GM23338 (cell line): ENCODE data around the gene CNPY2. TPM values are rescaled to one million over a fixed set of nuclear protein-coding genes. Genes with fewer than 3 reads are reported as not detected.

Experiments
- ATAC-seq: fragments of 200-7000 bp; cut with Tn5 transposase; 3 replicates; pipeline ENCODE4 v1.9.1; 2020
- DNase-seq: peaks from one replicate; pipeline ENCODE4 v3.0.0-alpha.2; 2015; ENCODE audit warnings: low spot score
- H2AFZ ChIP-seq: fragments of 200-600 bp; sonication (generic); 2 replicates; pipeline ENCODE4 v1.8.0; 2016; ENCODE audit warnings: antibody characterized with exemption, mild to moderate bottlenecking, moderate library complexity
- H3F3A ChIP-seq: fragments of 200-600 bp; sonication (generic); replicated peaks from 2 replicates; pipeline ENCODE4 v1.8.0; 2017; ENCODE audit warnings: antibody characterized with exemption, mixed run types, low read depth
- H3K27ac ChIP-seq: fragments of 200-600 bp; sonication (generic); 2 replicates; pipeline ENCODE4 v1.6.1; 2016; ENCODE audit warnings: low read depth
- H3K27me3 ChIP-seq: fragments of 200-600 bp; sonication (generic); 2 replicates; pipeline ENCODE4 v1.8.0; 2016; ENCODE audit warnings: mild to moderate bottlenecking, mixed run types, moderate library complexity; ENCODE audit not compliant: insufficient read depth
- H3K36me3 ChIP-seq: fragments of 200-600 bp; sonication (generic); 2 replicates; pipeline ENCODE4 v1.8.0; 2016; ENCODE audit warnings: mild to moderate bottlenecking; ENCODE audit not compliant: insufficient read depth
- H3K4me1 ChIP-seq: fragments of 200-600 bp; sonication (generic); 2 replicates; pipeline ENCODE4 v1.8.0; 2016; ENCODE audit warnings: mild to moderate bottlenecking, moderate library complexity; ENCODE audit not compliant: insufficient read depth
- H3K4me2 ChIP-seq: fragments of 200-600 bp; sonication (generic); 2 replicates; pipeline ENCODE4 v1.7.1; 2017; ENCODE audit warnings: mixed run types
- H3K4me3 ChIP-seq: fragments of 200-600 bp; sonication (generic); 2 replicates; pipeline ENCODE4 v1.6.1; 2016; ENCODE audit warnings: mixed run types
- H3K79me2 ChIP-seq: fragments of 200-600 bp; sonication (generic); replicated peaks from 2 replicates; pipeline ENCODE4 v1.8.0; 2017; ENCODE audit warnings: mild to moderate bottlenecking; ENCODE audit not compliant: insufficient read depth
- H3K9me2 ChIP-seq: fragments of 200-600 bp; sonication (generic); 2 replicates; pipeline ENCODE4 v1.8.0; 2017; ENCODE audit not compliant: insufficient read depth
- H4K20me1 ChIP-seq: fragments of 200-600 bp; sonication (generic); replicated peaks from 2 replicates; pipeline ENCODE4 v1.8.0; 2017; ENCODE audit warnings: mild to moderate bottlenecking; ENCODE audit not compliant: insufficient read depth
- H3K27ac Mint-ChIP-seq: 2 replicates; pipeline ENCODE4 v1.8.0; 2020; ENCODE audit warnings: inconsistent platforms, mild to moderate bottlenecking, moderate library complexity, mixed read lengths
- H3K27me3 Mint-ChIP-seq: 3 replicates; pipeline ENCODE4 v1.8.0; 2022; ENCODE audit warnings: low read depth, mild to moderate bottlenecking, moderate library complexity, mixed read lengths, inconsistent platforms; ENCODE audit not compliant: insufficient read depth, poor library complexity
- H3K36me3 Mint-ChIP-seq: 3 replicates; pipeline ENCODE4 v1.8.0; 2021; ENCODE audit warnings: low read depth, mild to moderate bottlenecking, inconsistent platforms, moderate library complexity, mixed read lengths
- H3K4me1 Mint-ChIP-seq: 3 replicates; pipeline ENCODE4 v1.8.0; 2020; ENCODE audit warnings: mild to moderate bottlenecking, inconsistent platforms, mixed read lengths
- H3K4me3 Mint-ChIP-seq: 3 replicates; pipeline ENCODE4 v1.8.0; 2021; ENCODE audit warnings: moderate library complexity, mild to moderate bottlenecking, inconsistent platforms, mixed read lengths
- H3K9me3 Mint-ChIP-seq: 3 replicates; pipeline ENCODE4 v1.8.0; 2020; ENCODE audit warnings: moderate library complexity, mild to moderate bottlenecking, inconsistent platforms, mixed read lengths
- CREB1 ChIP-seq: fragments of 250-450 bp; sonication (Bioruptor Pico); IDR thresholded peaks from 2 replicates; pipeline ENCODE4 v1.5.0; 2020; ENCODE audit warnings: low read depth, mild to moderate bottlenecking, moderate library complexity
- CTCF ChIP-seq, 2 experiments: fragments of 200-600 bp in 1 of 2; sonication (generic) in 1 of 2; conservative IDR thresholded peaks; 2 replicates each; pipeline versions ENCODE4 v1.5.1 to v1.6.1; 2016 to 2017; ENCODE audit warnings: antibody characterized with exemption in 2 of 2, low read depth in 2 of 2, mild to moderate bottlenecking in 2 of 2, moderate library complexity in 1 of 2
- EZH2 ChIP-seq: fragments of 200-600 bp; sonication (generic); IDR thresholded peaks from one replicate; pipeline ENCODE4 v1.8.0; 2017; ENCODE audit warnings: antibody characterized with exemption, mild to moderate bottlenecking, low read depth; ENCODE audit not compliant: unreplicated experiment
- EZH2phosphoT487 ChIP-seq: fragments of 200-600 bp; sonication (generic); IDR thresholded peaks from one replicate; pipeline ENCODE4 v1.8.1; 2018; ENCODE audit warnings: antibody characterized with exemption; ENCODE audit not compliant: unreplicated experiment
- JUNB ChIP-seq: IDR thresholded peaks from one replicate; pipeline ENCODE4 v1.6.1; 2016; ENCODE audit warnings: antibody characterized with exemption; ENCODE audit not compliant: unreplicated experiment
- NANOG ChIP-seq: IDR thresholded peaks from 2 replicates; pipeline ENCODE4 v1.6.1; 2016; ENCODE audit warnings: antibody characterized with exemption, borderline replicate concordance
- POLR2AphosphoS5 ChIP-seq: IDR thresholded peaks from 2 replicates; pipeline ENCODE4 v1.6.1; 2016; ENCODE audit warnings: antibody characterized with exemption, low read depth
- STAT1 ChIP-seq: IDR thresholded peaks from one replicate; pipeline ENCODE4 v1.6.1; 2016; ENCODE audit warnings: antibody characterized with exemption; ENCODE audit not compliant: unreplicated experiment
- ZNF114 ChIP-seq: fragments of 250-450 bp; sonication (Bioruptor Pico); IDR thresholded peaks from 2 replicates; pipeline ENCODE4 v1.5.0; 2020; ENCODE audit warnings: mild to moderate bottlenecking, moderate library complexity
- ZNF331 ChIP-seq: fragments of 250-450 bp; sonication (Bioruptor Pico); IDR thresholded peaks from 2 replicates; pipeline ENCODE4 v1.5.0; 2020; ENCODE audit warnings: low read depth, mild to moderate bottlenecking, moderate library complexity
- polyA plus RNA-seq: library from polyadenylated mRNA; unstranded; fragments of >200 nt; fragmentation: Nextera tagmentation; extraction: Ambion mirVana; gene quantifications from 2 replicates; pipeline ENCODE4 v1.2.1, GENCODE V29; 2016
- total RNA-seq: library from RNA; depleted of rRNA; stranded (reverse); fragments of >200 nt; shearing (Covaris generic); gene quantifications from 2 replicates; pipeline ENCODE4 v1.2.3, GENCODE V29; 2014
- TF ChIP-seq, protein P1 (sequence below): IDR thresholded peaks from one replicate; pipeline ENCODE4 v1.6.1; 2018; ENCODE audit warnings: antibody characterized with exemption; ENCODE audit not compliant: unreplicated experiment
- TF ChIP-seq, protein P2 (sequence below): fragments of 250-450 bp; sonication (Bioruptor Pico); IDR thresholded peaks from 2 replicates; pipeline ENCODE4 v1.5.0; 2020; ENCODE audit warnings: mild to moderate bottlenecking, moderate library complexity
- TF ChIP-seq, protein P3 (sequence below): IDR thresholded peaks from 2 replicates; pipeline ENCODE4 v1.6.1; 2016; ENCODE audit warnings: antibody characterized with exemption

The CNPY2 gene
- total and polyA plus RNA-seq, 2 experiments from 2014 or later = 119 to 316 TPM

DNA sequence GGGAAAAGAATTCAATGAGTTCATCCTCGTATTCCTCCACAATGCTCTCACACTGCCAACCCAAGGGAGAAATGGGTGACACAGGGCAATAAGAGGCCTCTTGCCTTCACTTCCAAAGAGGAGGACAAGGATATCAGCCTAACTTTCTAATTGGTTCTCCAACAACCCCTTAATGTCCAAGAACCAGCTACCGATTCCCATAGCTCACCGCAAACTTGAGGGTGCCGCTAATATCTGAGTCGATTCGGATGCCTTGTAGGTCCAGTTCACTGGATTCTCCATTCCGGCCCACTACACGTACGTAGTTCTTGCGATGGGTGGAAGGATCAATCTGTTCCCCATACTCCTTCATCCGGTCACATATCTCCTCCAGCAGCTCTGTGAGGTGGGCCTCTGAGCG is 4.8 kb downstream of the CNPY2 start:
- Histone ChIP-seq H3K9me2 (no peaks in the 10 kb centered on the region), H4K20me1 (peaks cover 8% of the 10 kb centered on the region; the same call in 1 of the 2 replicates), H3K4me2 (no peak overlapping the region), H3K27me3 (no peaks in the 10 kb centered on the region), H3K4me3 (no peak overlapping the region), H3F3A (peaks cover 18% of the 10 kb centered on the region), H3K4me1 (peaks cover 5% of the 10 kb centered on the region), H3K27ac (no peak overlapping the region), H2AFZ (no peak overlapping the region), H3K36me3 (peaks cover 60% of the 10 kb centered on the region), H3K79me2 (peaks cover 20% of the 10 kb centered on the region)
- no peak overlapping the region for H3K27ac Mint-ChIP-seq
- H3K9me3 Mint-ChIP-seq = no peaks in the 10 kb centered on the region; the same call in 2 of the 3 replicates
- H3K36me3 Mint-ChIP-seq = peaks cover 81% of the 10 kb centered on the region
- DNase-seq (no peak), ATAC-seq (no peak)
- no peak overlapping the region for H3K4me3 Mint-ChIP-seq
- TF ChIP-seq EZH2phosphoT487 (no peak), POLR2AphosphoS5 (no peak), CTCF (conservative IDR thresholded peaks at IDR 0.05; ENCODE audit: low read depth in 2 of 2) (no peak), ZNF331 (CRISPR knock-in tag) (no peak), CREB1 (CRISPR knock-in tag) (no peak), JUNB (no peak), STAT1 (no peak), NANOG (no peak), ZNF114 (CRISPR knock-in tag) (no peak), EZH2 (no peak)
- TF ChIP-seq, protein P1, sequence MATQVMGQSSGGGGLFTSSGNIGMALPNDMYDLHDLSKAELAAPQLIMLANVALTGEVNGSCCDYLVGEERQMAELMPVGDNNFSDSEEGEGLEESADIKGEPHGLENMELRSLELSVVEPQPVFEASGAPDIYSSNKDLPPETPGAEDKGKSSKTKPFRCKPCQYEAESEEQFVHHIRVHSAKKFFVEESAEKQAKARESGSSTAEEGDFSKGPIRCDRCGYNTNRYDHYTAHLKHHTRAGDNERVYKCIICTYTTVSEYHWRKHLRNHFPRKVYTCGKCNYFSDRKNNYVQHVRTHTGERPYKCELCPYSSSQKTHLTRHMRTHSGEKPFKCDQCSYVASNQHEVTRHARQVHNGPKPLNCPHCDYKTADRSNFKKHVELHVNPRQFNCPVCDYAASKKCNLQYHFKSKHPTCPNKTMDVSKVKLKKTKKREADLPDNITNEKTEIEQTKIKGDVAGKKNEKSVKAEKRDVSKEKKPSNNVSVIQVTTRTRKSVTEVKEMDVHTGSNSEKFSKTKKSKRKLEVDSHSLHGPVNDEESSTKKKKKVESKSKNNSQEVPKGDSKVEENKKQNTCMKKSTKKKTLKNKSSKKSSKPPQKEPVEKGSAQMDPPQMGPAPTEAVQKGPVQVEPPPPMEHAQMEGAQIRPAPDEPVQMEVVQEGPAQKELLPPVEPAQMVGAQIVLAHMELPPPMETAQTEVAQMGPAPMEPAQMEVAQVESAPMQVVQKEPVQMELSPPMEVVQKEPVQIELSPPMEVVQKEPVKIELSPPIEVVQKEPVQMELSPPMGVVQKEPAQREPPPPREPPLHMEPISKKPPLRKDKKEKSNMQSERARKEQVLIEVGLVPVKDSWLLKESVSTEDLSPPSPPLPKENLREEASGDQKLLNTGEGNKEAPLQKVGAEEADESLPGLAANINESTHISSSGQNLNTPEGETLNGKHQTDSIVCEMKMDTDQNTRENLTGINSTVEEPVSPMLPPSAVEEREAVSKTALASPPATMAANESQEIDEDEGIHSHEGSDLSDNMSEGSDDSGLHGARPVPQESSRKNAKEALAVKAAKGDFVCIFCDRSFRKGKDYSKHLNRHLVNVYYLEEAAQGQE = no peak
- TF ChIP-seq, protein P2, sequence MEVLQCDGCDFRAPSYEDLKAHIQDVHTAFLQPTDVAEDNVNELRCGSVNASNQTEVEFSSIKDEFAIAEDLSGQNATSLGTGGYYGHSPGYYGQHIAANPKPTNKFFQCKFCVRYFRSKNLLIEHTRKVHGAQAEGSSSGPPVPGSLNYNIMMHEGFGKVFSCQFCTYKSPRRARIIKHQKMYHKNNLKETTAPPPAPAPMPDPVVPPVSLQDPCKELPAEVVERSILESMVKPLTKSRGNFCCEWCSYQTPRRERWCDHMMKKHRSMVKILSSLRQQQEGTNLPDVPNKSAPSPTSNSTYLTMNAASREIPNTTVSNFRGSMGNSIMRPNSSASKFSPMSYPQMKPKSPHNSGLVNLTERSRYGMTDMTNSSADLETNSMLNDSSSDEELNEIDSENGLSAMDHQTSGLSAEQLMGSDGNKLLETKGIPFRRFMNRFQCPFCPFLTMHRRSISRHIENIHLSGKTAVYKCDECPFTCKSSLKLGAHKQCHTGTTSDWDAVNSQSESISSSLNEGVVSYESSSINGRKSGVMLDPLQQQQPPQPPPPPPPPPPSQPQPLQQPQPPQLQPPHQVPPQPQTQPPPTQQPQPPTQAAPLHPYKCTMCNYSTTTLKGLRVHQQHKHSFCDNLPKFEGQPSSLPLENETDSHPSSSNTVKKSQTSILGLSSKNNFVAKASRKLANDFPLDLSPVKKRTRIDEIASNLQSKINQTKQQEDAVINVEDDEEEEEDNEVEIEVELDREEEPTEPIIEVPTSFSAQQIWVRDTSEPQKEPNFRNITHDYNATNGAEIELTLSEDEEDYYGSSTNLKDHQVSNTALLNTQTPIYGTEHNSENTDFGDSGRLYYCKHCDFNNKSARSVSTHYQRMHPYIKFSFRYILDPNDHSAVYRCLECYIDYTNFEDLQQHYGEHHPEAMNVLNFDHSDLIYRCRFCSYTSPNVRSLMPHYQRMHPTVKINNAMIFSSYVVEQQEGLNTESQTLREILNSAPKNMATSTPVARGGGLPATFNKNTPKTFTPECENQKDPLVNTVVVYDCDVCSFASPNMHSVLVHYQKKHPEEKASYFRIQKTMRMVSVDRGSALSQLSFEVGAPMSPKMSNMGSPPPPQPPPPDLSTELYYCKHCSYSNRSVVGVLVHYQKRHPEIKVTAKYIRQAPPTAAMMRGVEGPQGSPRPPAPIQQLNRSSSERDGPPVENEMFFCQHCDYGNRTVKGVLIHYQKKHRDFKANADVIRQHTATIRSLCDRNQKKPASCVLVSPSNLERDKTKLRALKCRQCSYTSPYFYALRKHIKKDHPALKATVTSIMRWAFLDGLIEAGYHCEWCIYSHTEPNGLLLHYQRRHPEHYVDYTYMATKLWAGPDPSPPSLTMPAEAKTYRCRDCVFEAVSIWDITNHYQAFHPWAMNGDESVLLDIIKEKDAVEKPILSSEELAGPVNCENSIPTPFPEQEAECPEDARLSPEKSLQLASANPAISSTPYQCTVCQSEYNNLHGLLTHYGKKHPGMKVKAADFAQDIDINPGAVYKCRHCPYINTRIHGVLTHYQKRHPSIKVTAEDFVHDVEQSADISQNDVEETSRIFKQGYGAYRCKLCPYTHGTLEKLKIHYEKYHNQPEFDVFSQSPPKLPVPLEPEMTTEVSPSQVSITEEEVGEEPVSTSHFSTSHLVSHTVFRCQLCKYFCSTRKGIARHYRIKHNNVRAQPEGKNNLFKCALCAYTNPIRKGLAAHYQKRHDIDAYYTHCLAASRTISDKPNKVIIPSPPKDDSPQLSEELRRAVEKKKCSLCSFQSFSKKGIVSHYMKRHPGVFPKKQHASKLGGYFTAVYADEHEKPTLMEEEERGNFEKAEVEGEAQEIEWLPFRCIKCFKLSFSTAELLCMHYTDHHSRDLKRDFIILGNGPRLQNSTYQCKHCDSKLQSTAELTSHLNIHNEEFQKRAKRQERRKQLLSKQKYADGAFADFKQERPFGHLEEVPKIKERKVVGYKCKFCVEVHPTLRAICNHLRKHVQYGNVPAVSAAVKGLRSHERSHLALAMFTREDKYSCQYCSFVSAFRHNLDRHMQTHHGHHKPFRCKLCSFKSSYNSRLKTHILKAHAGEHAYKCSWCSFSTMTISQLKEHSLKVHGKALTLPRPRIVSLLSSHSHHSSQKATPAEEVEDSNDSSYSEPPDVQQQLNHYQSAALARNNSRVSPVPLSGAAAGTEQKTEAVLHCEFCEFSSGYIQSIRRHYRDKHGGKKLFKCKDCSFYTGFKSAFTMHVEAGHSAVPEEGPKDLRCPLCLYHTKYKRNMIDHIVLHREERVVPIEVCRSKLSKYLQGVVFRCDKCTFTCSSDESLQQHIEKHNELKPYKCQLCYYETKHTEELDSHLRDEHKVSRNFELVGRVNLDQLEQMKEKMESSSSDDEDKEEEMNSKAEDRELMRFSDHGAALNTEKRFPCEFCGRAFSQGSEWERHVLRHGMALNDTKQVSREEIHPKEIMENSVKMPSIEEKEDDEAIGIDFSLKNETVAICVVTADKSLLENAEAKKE (CRISPR knock-in tag) = no peak
- TF ChIP-seq, protein P3, sequence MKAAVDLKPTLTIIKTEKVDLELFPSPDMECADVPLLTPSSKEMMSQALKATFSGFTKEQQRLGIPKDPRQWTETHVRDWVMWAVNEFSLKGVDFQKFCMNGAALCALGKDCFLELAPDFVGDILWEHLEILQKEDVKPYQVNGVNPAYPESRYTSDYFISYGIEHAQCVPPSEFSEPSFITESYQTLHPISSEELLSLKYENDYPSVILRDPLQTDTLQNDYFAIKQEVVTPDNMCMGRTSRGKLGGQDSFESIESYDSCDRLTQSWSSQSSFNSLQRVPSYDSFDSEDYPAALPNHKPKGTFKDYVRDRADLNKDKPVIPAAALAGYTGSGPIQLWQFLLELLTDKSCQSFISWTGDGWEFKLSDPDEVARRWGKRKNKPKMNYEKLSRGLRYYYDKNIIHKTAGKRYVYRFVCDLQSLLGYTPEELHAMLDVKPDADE = no peak
- H3K4me1 Mint-ChIP-seq = peaks cover 4% of the 10 kb centered on the region; the same call in 2 of the 3 replicates
- H3K27me3 Mint-ChIP-seq = peaks cover 7% of the 10 kb centered on the region
